Astrocyte (in vitro differentiated cells and primary cell): ENCODE results near the gene KIAA1614.

Source experiments
- EZH2 ChIP-seq: IDR thresholded peaks from 2 replicates; pipeline ENCODE4 v1.6.1; 2012; ENCODE audit warnings: mild to moderate bottlenecking, low read length, inconsistent platforms; ENCODE audit not compliant: insufficient read depth
- TF ChIP-seq, protein P1 (sequence below): IDR thresholded peaks from 2 replicates; pipeline ENCODE4 v1.5.1; 2011; ENCODE audit warnings: low read depth, mild to moderate bottlenecking, inconsistent platforms, low read length, moderate library complexity; ENCODE audit not compliant: insufficient read depth

DNA sequence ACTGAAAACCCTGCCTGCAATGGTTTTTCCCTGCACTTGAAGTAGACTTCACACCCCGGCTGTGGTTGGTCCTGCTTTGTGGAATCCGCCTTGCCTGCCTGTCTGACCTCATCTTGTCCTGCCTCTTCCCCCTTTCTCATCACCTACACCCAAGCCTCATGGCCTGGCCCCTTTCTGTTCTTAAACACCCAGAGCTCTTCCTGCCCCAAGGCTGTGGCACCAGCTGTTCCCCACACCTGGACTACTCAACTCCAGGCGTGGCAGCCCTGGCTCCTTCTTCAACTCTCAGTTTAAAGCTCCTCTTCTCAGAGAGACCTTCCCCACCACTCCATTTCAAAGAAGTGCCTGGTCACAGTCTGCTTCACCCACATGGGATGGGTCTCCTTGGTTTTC lies 27.0 kb downstream of the KIAA1614 start:
- TF ChIP-seq, protein P1, sequence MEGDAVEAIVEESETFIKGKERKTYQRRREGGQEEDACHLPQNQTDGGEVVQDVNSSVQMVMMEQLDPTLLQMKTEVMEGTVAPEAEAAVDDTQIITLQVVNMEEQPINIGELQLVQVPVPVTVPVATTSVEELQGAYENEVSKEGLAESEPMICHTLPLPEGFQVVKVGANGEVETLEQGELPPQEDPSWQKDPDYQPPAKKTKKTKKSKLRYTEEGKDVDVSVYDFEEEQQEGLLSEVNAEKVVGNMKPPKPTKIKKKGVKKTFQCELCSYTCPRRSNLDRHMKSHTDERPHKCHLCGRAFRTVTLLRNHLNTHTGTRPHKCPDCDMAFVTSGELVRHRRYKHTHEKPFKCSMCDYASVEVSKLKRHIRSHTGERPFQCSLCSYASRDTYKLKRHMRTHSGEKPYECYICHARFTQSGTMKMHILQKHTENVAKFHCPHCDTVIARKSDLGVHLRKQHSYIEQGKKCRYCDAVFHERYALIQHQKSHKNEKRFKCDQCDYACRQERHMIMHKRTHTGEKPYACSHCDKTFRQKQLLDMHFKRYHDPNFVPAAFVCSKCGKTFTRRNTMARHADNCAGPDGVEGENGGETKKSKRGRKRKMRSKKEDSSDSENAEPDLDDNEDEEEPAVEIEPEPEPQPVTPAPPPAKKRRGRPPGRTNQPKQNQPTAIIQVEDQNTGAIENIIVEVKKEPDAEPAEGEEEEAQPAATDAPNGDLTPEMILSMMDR: no peak
- TF ChIP-seq EZH2: no peak
